Caco-2 (cell line): ENCODE measurements around the gene MYO6. TPM values are rescaled to one million over a fixed set of nuclear protein-coding genes. Genes with fewer than 3 reads are reported as not detected.

Source experiments
- BruUV-seq: library from RNA; stranded (reverse); fragments of 400-500 nt; replicated peaks from 2 replicates; lab custom pipeline; 2021; lab: Mats Ljungman, UMichigan
- CTCF ChIA-PET: fragments of 300-600 bp; sonication (Branson Sonifier 250); formaldehyde crosslinking; loops from one replicate; lab custom pipeline; 2022; ENCODE audit warnings: antibody characterized with exemption; lab: Charles Lee
- POLR2A ChIA-PET: fragments of 300-600 bp; sonication (Branson Sonifier 250); formaldehyde crosslinking; loops from one replicate; lab custom pipeline; 2022; ENCODE audit warnings: antibody characterized with exemption; lab: Charles Lee
- DNase-seq, 2 experiments: peaks; one replicate each; pipeline versions ENCODE4 v3.0.0 to v3.0.0-alpha.2; 2020 to 2022
- H3K27me3 ChIP-seq: replicated peaks from 2 replicates; pipeline ENCODE4 v1.6.0; 2011; ENCODE audit warnings: low read length; ENCODE audit not compliant: control insufficient read depth, insufficient read depth
- H3K36me3 ChIP-seq: 2 replicates; pipeline ENCODE4 v1.5.1; 2011; ENCODE audit warnings: low read length; ENCODE audit not compliant: control insufficient read depth, insufficient read depth
- H3K4me1 ChIP-seq: fragments of 250-450 bp; sonication (Bioruptor Pico); 2 replicates; pipeline ENCODE4 v1.5.1; 2020; ENCODE audit warnings: mild to moderate bottlenecking
- H3K4me3 ChIP-seq: 2 replicates; pipeline ENCODE4 v1.5.1; 2011; ENCODE audit warnings: low read depth, mild to moderate bottlenecking, control low read depth, low read length
- H3K9me3 ChIP-seq: fragments of 250-450 bp; sonication (Bioruptor Pico); 2 replicates; pipeline ENCODE4 v1.5.1; 2020; ENCODE audit warnings: mild to moderate bottlenecking, moderate library complexity
- H3K27ac Mint-ChIP-seq: one replicate; pipeline ENCODE4 v1.8.0; 2022; ENCODE audit warnings: mixed read lengths; ENCODE audit not compliant: unreplicated experiment
- H3K27me3 Mint-ChIP-seq: one replicate; pipeline ENCODE4 v1.8.0; 2022; ENCODE audit warnings: mixed read lengths; ENCODE audit not compliant: insufficient read depth, unreplicated experiment
- H3K36me3 Mint-ChIP-seq: one replicate; pipeline ENCODE4 v1.8.0; 2022; ENCODE audit warnings: mild to moderate bottlenecking, mixed read lengths; ENCODE audit not compliant: insufficient read depth, unreplicated experiment
- H3K4me1 Mint-ChIP-seq: one replicate; pipeline ENCODE4 v1.8.0; 2022; ENCODE audit warnings: low read depth, mixed read lengths; ENCODE audit not compliant: unreplicated experiment
- H3K4me3 Mint-ChIP-seq: one replicate; pipeline ENCODE4 v1.8.0; 2022; ENCODE audit warnings: mild to moderate bottlenecking, moderate library complexity, mixed read lengths; ENCODE audit not compliant: unreplicated experiment
- H3K9me3 Mint-ChIP-seq: one replicate; pipeline ENCODE4 v1.8.0; 2022; ENCODE audit warnings: mixed read lengths; ENCODE audit not compliant: unreplicated experiment
- intact Hi-C: fragments of 100-400 bp; cut with micrococcal nuclease; formaldehyde crosslinking; loops from one replicate; pipeline ENCODE4 v1.10.0; 2022; ENCODE audit not compliant: unreplicated experiment
- total RNA-seq: library from RNA; stranded (reverse); gene quantifications from 2 replicates; pipeline ENCODE4 v1.2.3, GENCODE V29; 2022
- TF ChIP-seq, protein P1 (sequence below), 2 experiments: fragments of 200-600 bp in 1 of 2; IDR thresholded peaks; 1 replicate in 1 of 2; 2 replicates in 1 of 2; pipeline versions ENCODE4 v1.5.1 to v1.8.0; 2011 to 2022; ENCODE audit warnings: antibody characterized with exemption in 1 of 2, control low read depth in 1 of 2, inconsistent platforms in 1 of 2, low read depth in 1 of 2, low read length in 1 of 2, mild to moderate bottlenecking in 1 of 2, moderate library complexity in 1 of 2; ENCODE audit not compliant: insufficient read depth in 1 of 2, severe bottlenecking in 1 of 2, unreplicated experiment in 1 of 2

The MYO6 gene
- total RNA-seq, 1 experiment from 2014 or later: 43.0 TPM

DNA sequence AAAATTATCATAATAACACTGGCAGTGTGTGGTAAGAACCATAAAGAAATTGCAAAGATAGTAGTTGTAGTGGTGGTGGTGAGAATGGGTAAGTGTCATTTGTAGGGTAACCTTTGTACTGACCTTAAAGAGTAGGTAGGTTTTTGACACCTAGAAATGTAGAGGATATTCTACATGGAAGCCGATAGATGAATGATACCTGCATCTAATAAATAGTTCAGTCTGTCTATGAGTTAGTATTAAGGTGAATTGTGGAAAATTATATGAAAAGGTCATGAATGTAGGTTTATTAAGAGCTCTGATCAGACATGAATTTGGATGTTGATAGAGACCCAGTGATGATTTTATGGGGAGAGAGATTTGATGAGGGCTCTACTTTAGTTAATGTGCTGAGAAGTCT is 78.1 kb downstream of the MYO6 start:
- intact Hi-C loops: no loop called here
- H3K4me3 Mint-ChIP-seq: no peak overlapping the region
- POLR2A ChIA-PET: no interaction called here
- peaks cover 6% of the 10 kb centered on the region for H3K36me3 Mint-ChIP-seq
- no peaks in the 10 kb centered on the region for H3K27me3 ChIP-seq
- CTCF ChIA-PET: no interaction called here
- no peaks in the 10 kb centered on the region for H3K4me1 Mint-ChIP-seq
- DNase-seq: no peak
- no peaks in the 10 kb centered on the region for H3K4me1 ChIP-seq
- H3K27ac Mint-ChIP-seq: no peak overlapping the region
- H3K9me3 Mint-ChIP-seq: no peaks in the 10 kb centered on the region
- H3K9me3 ChIP-seq: no peaks in the 10 kb centered on the region
- no peak overlapping the region for H3K4me3 ChIP-seq
- BruUV-seq: no TSS peak
- H3K36me3 ChIP-seq: no peaks in the 10 kb centered on the region
- H3K27me3 Mint-ChIP-seq: no peaks in the 10 kb centered on the region
- TF ChIP-seq, protein P1, sequence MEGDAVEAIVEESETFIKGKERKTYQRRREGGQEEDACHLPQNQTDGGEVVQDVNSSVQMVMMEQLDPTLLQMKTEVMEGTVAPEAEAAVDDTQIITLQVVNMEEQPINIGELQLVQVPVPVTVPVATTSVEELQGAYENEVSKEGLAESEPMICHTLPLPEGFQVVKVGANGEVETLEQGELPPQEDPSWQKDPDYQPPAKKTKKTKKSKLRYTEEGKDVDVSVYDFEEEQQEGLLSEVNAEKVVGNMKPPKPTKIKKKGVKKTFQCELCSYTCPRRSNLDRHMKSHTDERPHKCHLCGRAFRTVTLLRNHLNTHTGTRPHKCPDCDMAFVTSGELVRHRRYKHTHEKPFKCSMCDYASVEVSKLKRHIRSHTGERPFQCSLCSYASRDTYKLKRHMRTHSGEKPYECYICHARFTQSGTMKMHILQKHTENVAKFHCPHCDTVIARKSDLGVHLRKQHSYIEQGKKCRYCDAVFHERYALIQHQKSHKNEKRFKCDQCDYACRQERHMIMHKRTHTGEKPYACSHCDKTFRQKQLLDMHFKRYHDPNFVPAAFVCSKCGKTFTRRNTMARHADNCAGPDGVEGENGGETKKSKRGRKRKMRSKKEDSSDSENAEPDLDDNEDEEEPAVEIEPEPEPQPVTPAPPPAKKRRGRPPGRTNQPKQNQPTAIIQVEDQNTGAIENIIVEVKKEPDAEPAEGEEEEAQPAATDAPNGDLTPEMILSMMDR (IDR thresholded peaks at IDR 0.05; ENCODE audit: insufficient read depth in 1 of 2, low read depth in 1 of 2, low read length in 1 of 2, severe bottlenecking in 1 of 2, unreplicated experiment in 1 of 2): no peak

DNA sequence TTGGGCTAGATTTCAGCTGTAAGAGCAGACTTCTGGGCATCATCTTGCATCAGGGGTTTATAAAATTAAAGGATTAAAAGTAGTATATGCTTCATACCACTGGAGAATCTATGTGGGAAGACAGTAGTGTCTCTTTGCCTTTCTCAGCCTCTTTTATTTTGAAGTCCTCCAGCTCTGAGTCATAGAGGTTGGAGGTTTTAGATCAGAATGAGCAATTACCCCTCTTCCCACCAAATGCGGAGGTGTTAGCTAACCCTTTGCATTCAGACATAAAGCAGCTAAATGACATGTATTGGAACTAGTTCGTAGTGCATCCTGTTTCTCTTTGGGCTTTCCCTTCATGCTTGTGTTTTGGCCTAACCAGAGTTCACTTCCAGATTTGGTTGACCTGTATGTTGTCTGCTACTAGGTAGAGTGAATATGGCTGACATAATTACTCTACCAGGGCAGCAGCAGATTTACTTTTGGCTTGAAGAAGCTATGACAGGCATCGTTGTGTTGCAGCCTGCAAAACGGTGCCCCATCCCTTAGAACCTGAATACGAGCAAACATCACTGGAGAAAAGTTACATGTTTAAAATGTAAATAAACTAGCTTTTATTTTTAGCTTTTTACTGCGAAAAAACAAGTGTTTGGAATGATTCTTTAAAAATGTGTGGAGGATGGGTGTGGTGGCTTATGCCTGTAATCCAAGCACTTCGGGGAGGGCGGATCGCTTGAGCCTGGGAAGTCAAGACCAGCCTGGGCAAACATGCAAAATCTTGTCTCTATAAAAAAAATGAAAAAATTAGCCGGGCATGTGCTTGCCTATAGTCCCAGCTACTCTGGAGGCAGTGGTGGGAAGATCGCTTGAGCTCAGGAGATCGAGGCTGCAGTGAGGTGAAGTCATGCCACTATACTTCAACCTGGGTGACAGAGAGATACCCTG is 82.2 kb downstream of the MYO6 start:
- TF ChIP-seq, protein P1 (IDR thresholded peaks at IDR 0.05; ENCODE audit: insufficient read depth in 1 of 2, low read depth in 1 of 2, low read length in 1 of 2, severe bottlenecking in 1 of 2, unreplicated experiment in 1 of 2): no peak
- no peaks in the 10 kb centered on the region for H3K36me3 Mint-ChIP-seq

DNA sequence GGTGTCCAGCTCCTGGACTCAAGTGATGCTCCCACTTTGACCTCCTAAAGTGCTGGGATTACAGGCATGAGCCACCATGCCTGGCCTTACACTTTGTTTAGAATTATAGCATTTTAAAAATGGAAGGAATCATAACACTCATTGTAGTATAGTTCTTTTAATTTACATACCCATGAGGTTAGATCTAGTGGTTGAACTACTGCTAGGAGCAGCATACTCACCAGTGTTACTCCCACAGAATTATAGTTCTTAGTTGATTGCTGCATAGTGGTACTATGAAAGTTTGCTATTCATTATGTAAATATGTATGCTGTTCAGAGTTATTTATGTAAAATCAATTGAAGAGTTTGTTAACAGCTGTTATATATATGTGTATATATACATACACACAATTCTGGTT is 85.4 kb downstream of the MYO6 start:
- intact Hi-C loops: no loop called here
- Histone ChIP-seq H3K4me3 (no peak overlapping the region), H3K9me3 (no peaks in the 10 kb centered on the region), H3K27me3 (no peaks in the 10 kb centered on the region), H3K36me3 (no peaks in the 10 kb centered on the region), H3K4me1 (no peaks in the 10 kb centered on the region)
- ChIA-PET CTCF (no interaction called here), POLR2A (no interaction called here)
- DNase-seq: no peak
- no peaks in the 10 kb centered on the region for H3K4me1 Mint-ChIP-seq
- H3K27me3 Mint-ChIP-seq: no peaks in the 10 kb centered on the region
- H3K9me3 Mint-ChIP-seq: no peaks in the 10 kb centered on the region
- TF ChIP-seq, protein P1 (IDR thresholded peaks at IDR 0.05; ENCODE audit: insufficient read depth in 1 of 2, low read depth in 1 of 2, low read length in 1 of 2, severe bottlenecking in 1 of 2, unreplicated experiment in 1 of 2): no peak
- H3K27ac Mint-ChIP-seq: no peak overlapping the region
- no TSS peak for BruUV-seq
- H3K4me3 Mint-ChIP-seq: no peak overlapping the region
- peaks cover 5% of the 10 kb centered on the region for H3K36me3 Mint-ChIP-seq

More for the DNA sequence above, 82.2 kb downstream of the MYO6 start:
- Histone ChIP-seq H3K4me3 (no peak overlapping the region), H3K4me1 (no peaks in the 10 kb centered on the region), H3K9me3 (no peaks in the 10 kb centered on the region), H3K36me3 (no peaks in the 10 kb centered on the region), H3K27me3 (no peaks in the 10 kb centered on the region)
- intact Hi-C loops: no loop called here
- DNase-seq: no peak
- Mint-ChIP-seq H3K4me1 (no peaks in the 10 kb centered on the region), H3K9me3 (no peaks in the 10 kb centered on the region), H3K4me3 (no peak overlapping the region), H3K27me3 (no peaks in the 10 kb centered on the region), H3K27ac (no peak overlapping the region)
- ChIA-PET POLR2A (no interaction called here), CTCF (no interaction called here)
- BruUV-seq: no TSS peak
